ENCODE data around the gene SFTPA2. TPM values are rescaled to one million over a fixed set of nuclear protein-coding genes. Genes with fewer than 3 reads are reported as not detected.

SFTPA2 gene
- total RNA-seq, result not detected in 2 replicates

GRCh38 chr10:79560160-79560709 lies at the start of gene SFTPA2:
Gene SFTPA2, minus strand, starts transcription at chr10:79560407. Its CDS starts 924 bp downstream, at chr10:79559483.

GRCh38 chr10:79511891-79512583 lies 48.2 kb downstream of the SFTPA2 start, which contains the start of gene EIF5AL1:
Gene EIF5AL1, plus strand, starts transcription at chr10:79512533. Its CDS starts 117 bp downstream, at chr10:79512650.

Other genes starting within 250 kb of the SFTPA2 start
- 15.6 and 17.2 TPM in 2 replicates for gene PPIF, start 212.9 kb downstream of the SFTPA2 start, total RNA-seq
- gene ZCCHC24, start 114.8 kb downstream of the SFTPA2 start, total RNA-seq, result 29.6 and 35.1 TPM in 2 replicates
- 0.09 and 0.32 TPM in 2 replicates for gene EIF5AL1, start 47.9 kb downstream of the SFTPA2 start, total RNA-seq
- gene SFTPA1, start 50.5 kb upstream of the SFTPA2 start, total RNA-seq, result not detected in 2 replicates
- gene NUTM2B, start 142.8 kb upstream of the SFTPA2 start, total RNA-seq, result 0.16 and 0.52 TPM in 2 replicates

Measured in bronchial smooth muscle cell (primary cell).